B cell (primary cell): ENCODE measurements around the gene GALNT18.

Experiments used
- EZH2 ChIP-seq: IDR thresholded peaks from 2 replicates; pipeline ENCODE4 v1.6.1; 2012; ENCODE audit warnings: borderline replicate concordance, low read depth, mild to moderate bottlenecking, moderate library complexity, low read length; ENCODE audit not compliant: insufficient read depth, poor library complexity, severe bottlenecking
- TF ChIP-seq, protein P1 (sequence below): fragments of 200-600 bp; IDR thresholded peaks from one replicate; pipeline ENCODE4 v1.8.0; 2022; ENCODE audit warnings: antibody characterized with exemption, mild to moderate bottlenecking

DNA sequence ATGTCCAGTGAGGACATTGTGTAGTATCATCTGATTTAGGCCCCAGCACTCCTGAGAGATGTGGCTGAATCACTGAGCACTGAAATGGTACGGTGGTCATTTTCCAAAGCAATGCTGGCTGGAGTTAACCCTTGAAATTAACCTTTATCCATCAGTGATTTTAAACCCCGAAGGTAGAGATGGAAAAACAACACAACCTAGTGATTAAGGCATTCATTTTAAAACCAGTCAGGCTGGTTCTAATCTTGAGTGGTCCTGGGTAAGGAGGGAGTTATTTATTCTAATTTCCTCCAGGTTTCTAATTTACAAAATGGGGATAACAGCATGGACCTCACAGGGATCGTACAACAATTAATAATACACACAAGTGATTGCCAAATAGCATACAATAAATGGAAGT, 262.2 kb downstream of the GALNT18 start:
- TF ChIP-seq, protein P1, sequence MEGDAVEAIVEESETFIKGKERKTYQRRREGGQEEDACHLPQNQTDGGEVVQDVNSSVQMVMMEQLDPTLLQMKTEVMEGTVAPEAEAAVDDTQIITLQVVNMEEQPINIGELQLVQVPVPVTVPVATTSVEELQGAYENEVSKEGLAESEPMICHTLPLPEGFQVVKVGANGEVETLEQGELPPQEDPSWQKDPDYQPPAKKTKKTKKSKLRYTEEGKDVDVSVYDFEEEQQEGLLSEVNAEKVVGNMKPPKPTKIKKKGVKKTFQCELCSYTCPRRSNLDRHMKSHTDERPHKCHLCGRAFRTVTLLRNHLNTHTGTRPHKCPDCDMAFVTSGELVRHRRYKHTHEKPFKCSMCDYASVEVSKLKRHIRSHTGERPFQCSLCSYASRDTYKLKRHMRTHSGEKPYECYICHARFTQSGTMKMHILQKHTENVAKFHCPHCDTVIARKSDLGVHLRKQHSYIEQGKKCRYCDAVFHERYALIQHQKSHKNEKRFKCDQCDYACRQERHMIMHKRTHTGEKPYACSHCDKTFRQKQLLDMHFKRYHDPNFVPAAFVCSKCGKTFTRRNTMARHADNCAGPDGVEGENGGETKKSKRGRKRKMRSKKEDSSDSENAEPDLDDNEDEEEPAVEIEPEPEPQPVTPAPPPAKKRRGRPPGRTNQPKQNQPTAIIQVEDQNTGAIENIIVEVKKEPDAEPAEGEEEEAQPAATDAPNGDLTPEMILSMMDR: no peak
- TF ChIP-seq EZH2: no peak
